ENCODE measurements around the gene SLC36A4.
A peak's percentile ranks its signal among the peaks of the same experiment; 100 is the strongest.
"Not testable (repeated sequence)": the region's sequence is repeated elsewhere in the genome, so short reads cannot be mapped to it uniquely, and the experiment has no call there.

The SLC36A4 gene

GRCh38 chr11:93193731-93194130 is 4.1 kb downstream of the SLC36A4 start:
- DNase-seq, result no peak

GRCh38 chr11:93192163-93192562 is 5.6 kb downstream of the SLC36A4 start:
- no peak for DNase-seq

- DNase-seq, result no peak
Observed at GRCh38 chr11:93189462-93189861, 8.3 kb downstream of the SLC36A4 start.

- DNase-seq, result no peak
Observed at GRCh38 chr11:93188726-93189125, 9.1 kb downstream of the SLC36A4 start.

- no peak for DNase-seq
Observed at GRCh38 chr11:93187290-93187689, 10.5 kb downstream of the SLC36A4 start.

- not testable (repeated sequence) for DNase-seq
Observed at GRCh38 chr11:93177891-93178290, 19.9 kb downstream of the SLC36A4 start.

GRCh38 chr11:93169950-93170561 is 27.7 kb downstream of the SLC36A4 start:
- DNase-seq, result peak; percentile 49

GRCh38 chr11:93169143-93169542 is 28.6 kb downstream of the SLC36A4 start:
- DNase-seq, result no peak

- DNase-seq, result no peak
Observed at GRCh38 chr11:93166862-93167261, 30.9 kb downstream of the SLC36A4 start.

GRCh38 chr11:93166194-93166593 is 31.6 kb downstream of the SLC36A4 start:
- DNase-seq, result peak; percentile 78

- no peak for DNase-seq
Observed at GRCh38 chr11:93160808-93161207, 37.0 kb downstream of the SLC36A4 start.

GRCh38 chr11:93160156-93160555 is 37.6 kb downstream of the SLC36A4 start:
- no peak for DNase-seq

- no peak for DNase-seq
Observed at GRCh38 chr11:93159721-93160120, 38.1 kb downstream of the SLC36A4 start.

- no peak for DNase-seq
Observed at GRCh38 chr11:93155738-93156137, 42.1 kb downstream of the SLC36A4 start.

GRCh38 chr11:93145390-93145915 is 52.3 kb downstream of the SLC36A4 start:
- DNase-seq, result no peak

GRCh38 chr11:93143800-93144199 is 54.0 kb downstream of the SLC36A4 start:
- no peak for DNase-seq

GRCh38 chr11:93143186-93143585 is 54.6 kb downstream of the SLC36A4 start:
- DNase-seq, result no peak

GRCh38 chr11:93133488-93134109 is 64.2 kb downstream of the SLC36A4 start:
- no peak for DNase-seq

- DNase-seq, result no peak
Observed at GRCh38 chr11:93132836-93133235, 65.0 kb downstream of the SLC36A4 start.

- peak; percentile 73 for DNase-seq
Observed at GRCh38 chr11:93131709-93132108, 66.1 kb downstream of the SLC36A4 start.

- DNase-seq, result no peak
Observed at GRCh38 chr11:93128574-93128973, 69.2 kb downstream of the SLC36A4 start.

- DNase-seq, result no peak
Observed at GRCh38 chr11:93123351-93123898, 74.4 kb downstream of the SLC36A4 start.

- DNase-seq, result no peak
Observed at GRCh38 chr11:93122535-93123235, 75.1 kb downstream of the SLC36A4 start.

- DNase-seq, result no peak
Observed at GRCh38 chr11:93118276-93118675, 79.5 kb downstream of the SLC36A4 start.
